ENCODE measurements around the gene INTS4.
"Not testable (repeated sequence)": the region's sequence is repeated elsewhere in the genome, so short reads cannot be mapped to it uniquely, and the experiment has no call there.

INTS4 gene, protein sequence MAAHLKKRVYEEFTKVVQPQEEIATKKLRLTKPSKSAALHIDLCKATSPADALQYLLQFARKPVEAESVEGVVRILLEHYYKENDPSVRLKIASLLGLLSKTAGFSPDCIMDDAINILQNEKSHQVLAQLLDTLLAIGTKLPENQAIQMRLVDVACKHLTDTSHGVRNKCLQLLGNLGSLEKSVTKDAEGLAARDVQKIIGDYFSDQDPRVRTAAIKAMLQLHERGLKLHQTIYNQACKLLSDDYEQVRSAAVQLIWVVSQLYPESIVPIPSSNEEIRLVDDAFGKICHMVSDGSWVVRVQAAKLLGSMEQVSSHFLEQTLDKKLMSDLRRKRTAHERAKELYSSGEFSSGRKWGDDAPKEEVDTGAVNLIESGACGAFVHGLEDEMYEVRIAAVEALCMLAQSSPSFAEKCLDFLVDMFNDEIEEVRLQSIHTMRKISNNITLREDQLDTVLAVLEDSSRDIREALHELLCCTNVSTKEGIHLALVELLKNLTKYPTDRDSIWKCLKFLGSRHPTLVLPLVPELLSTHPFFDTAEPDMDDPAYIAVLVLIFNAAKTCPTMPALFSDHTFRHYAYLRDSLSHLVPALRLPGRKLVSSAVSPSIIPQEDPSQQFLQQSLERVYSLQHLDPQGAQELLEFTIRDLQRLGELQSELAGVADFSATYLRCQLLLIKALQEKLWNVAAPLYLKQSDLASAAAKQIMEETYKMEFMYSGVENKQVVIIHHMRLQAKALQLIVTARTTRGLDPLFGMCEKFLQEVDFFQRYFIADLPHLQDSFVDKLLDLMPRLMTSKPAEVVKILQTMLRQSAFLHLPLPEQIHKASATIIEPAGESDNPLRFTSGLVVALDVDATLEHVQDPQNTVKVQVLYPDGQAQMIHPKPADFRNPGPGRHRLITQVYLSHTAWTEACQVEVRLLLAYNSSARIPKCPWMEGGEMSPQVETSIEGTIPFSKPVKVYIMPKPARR

DNA sequence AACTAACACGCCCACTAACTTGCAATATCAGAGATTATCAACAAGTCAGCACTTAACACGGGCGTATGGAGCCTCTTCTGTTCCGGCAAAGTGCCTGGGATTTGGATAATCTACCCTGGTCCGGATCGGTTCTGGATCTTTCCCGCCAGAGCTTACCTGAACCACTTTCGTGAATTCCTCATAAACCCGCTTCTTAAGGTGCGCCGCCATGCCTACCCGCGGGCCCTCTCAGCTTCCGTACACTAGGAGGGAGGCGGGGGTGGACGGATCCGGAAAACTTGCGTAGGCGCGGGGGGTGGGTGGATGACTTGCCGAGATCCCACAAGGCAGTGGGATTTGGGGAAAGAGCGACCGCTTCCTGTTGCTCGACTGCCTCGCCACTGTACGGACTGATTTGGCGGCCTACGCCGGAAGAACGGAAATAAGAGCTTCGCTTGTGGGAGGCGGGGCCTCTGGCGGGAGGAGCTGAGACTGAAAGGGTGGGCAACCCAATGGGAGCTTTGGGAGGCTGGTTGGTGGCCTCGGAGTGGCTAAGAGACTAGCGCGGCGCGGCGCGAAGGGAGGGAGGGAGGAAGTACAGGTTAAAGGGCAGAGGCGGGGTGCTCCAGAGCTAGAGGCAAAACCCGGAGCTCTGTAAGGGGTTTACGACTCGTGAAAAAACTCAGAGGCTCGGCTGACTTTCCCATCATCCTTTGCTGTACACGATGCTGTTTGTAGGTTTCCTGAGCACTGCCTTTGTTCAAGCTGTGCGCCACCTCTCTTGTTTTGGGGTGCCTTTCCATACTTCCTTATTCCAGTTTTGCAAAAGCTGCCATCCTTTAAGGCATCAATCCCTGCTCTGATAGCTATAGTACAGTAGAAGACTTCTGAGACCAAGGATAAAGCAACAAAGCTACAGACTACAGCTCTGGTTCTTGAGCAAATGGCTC is at the start of gene INTS4:
TSS of gene INTS4 (minus strand) at position 235 of the 929 bp plus-strand sequence. CDS start at position 210, 25 bp downstream.
- DNase-seq (ENCODE audit: low read depth) = peak; percentile 98

DNA sequence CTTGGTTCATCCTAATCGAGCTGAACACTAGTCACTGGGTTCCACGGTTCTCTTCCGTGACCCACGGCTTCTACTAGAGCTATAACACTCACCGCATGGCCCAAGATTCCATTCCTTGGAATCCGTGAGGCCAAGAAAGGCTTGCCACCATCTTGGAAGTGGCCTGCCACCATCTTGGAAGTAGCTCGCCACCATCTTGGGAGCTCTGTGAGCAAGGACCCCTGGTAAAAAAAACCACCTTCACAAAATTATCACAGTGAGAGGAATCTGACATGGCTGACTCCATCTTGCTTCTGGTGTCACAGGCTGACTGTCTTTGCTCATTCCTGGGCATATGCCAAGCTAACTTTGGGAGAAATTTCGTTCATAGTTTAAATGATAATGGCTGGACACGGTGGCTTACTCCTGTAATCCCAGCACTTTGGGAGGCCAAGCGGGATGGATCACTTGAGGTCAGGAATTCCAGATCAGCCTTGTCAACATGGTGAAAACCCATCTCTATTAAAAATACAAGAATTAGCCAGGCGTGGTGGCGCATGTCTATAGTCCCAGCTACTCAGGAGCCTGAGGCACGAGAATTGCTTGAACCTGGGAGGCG is 47.5 kb upstream of the INTS4 start:
- no peak for DNase-seq (ENCODE audit: low read depth)

DNA sequence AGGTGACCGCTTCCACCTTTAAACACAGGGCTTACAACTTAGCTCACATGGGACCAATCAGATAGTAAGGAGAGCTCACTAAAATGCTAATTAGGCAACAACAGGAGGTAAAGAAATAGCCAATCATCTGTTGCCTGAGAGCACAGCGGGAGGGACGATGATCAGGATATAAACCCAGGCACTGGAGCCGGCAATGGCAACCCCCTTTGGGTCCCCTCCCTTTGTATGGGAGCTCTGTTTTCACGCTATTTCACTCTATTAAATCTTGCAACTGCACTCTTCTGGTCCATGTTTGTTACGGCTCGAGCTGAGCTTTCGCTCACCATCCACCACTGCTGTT is 46.9 kb upstream of the INTS4 start:
- not testable (repeated sequence) for DNase-seq (ENCODE audit: low read depth)

DNA sequence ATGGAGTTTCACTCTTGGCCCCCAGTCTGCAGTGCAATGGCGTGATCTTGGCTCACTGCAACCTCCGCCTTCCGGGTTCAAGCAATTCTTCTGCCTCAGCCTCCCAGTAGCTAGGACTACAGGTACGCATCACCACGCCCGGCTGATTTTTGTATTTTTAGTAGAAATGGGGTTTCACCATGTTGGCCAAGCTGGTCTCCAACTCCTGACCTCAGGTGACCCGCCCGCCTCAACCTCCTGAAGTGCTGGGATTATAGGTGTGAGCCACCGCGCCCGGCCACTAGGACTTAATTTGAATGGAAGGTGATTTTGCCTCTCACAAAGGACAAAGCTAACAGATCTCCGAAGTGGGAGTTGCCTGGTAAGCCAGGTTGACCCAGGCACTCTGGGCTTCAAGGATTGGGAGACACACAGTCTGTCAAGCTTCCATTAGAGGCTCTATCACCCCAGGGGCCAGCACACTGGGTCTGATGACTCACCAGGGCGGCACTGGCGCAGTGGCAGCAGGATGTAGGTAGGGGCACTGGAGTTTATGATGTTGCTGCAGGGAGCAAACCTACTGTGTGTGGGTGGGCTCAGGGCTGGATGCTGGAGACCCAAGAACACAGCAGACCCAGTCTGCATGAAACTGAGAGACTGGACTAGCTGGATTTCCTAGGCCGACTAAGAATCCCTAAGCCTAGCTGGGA is 46.4 kb upstream of the INTS4 start:
- DNase-seq (ENCODE audit: low read depth) = no peak

DNA sequence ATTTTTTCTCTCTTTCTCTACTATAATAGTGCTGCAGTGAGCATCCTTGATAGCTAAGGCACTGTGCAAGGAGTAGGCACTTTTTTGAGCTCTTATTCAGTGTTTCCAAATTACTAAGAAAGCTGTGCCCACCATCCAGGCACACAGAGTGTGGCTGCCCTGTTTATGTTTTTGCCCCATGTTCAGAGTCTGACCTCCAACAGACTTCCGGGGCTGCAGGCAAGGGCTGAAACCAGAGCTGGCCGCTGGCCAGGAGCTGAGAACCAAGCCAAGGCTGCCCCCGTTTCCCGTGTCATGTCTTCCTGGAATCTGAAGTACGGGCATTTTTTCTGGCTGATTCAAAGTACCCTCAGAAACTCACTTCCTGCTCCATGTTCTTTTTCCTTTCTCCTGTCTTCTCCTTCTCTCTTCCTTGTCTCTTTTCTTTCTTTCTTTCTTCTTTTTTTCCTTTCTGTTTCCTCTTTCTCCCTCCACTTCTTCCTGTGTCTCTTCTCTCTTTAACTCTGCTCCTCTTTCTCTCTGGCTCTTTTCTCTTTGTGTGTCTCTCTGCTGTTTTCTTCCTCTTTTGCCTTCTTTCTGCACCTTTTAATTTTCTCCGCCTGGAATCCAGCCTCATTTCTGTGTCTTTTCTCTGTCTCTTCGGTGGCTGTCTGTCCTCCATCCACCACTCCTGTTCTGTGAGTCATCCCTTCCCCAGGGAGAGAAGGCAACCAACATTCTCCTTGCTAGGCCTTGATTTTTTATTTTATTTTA is 45.6 kb upstream of the INTS4 start:
- DNase-seq (ENCODE audit: low read depth) = no peak

DNA sequence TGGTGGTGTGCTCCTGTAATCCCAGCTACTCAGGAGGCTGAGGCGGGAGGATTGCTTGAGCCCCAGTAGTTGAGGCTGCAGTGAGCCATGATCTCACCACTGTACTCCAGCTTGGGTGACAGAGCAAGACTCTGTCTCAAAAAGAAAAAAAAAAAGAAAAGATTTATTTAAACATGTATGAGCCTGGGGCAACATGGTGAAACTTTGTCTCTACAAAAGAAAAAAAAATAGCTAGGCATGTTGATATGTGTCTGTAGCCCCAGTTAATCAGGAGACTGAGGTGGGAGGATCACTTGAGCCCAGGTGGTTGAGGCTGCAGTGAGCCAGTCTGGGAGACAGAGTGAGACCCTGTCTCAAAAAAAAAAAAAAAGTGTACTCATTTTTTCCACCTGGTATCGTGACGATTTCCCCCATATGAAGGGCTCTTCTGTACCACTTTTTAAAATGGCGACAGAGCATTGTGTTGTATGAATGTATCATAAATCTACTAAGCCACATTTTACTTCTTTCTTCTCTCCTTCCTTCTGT is 45.0 kb upstream of the INTS4 start:
- no peak for DNase-seq (ENCODE audit: low read depth)

DNA sequence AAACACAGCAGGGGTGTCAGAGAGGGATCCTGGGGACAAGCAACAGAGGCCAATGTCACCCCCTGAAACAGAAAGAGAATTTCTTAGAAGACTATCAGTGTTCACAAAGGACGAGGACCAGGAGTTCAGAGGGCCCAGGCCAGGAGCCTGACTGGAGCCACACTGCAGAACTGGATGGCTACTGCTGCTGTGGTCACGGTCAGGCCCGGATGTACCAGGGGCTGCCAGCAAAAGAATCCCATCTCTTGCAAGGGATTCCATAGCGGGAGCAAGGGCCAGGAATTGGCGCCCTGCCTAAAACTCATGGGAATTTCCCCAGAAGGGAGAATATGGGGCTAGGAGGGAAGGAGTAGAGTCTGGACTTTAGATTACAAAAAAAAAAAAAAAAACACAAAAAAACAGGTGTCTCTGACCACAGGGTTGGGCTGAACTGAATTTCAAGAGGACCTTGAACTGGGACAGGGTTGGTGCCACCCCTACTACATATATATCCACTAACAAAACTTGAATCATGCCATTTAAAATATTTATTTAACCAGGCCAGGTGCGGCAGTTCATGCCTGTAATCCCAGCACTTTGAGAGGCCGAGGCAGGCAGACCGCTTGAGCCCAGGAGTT is 44.3 kb upstream of the INTS4 start:
- no peak for DNase-seq (ENCODE audit: low read depth)

DNA sequence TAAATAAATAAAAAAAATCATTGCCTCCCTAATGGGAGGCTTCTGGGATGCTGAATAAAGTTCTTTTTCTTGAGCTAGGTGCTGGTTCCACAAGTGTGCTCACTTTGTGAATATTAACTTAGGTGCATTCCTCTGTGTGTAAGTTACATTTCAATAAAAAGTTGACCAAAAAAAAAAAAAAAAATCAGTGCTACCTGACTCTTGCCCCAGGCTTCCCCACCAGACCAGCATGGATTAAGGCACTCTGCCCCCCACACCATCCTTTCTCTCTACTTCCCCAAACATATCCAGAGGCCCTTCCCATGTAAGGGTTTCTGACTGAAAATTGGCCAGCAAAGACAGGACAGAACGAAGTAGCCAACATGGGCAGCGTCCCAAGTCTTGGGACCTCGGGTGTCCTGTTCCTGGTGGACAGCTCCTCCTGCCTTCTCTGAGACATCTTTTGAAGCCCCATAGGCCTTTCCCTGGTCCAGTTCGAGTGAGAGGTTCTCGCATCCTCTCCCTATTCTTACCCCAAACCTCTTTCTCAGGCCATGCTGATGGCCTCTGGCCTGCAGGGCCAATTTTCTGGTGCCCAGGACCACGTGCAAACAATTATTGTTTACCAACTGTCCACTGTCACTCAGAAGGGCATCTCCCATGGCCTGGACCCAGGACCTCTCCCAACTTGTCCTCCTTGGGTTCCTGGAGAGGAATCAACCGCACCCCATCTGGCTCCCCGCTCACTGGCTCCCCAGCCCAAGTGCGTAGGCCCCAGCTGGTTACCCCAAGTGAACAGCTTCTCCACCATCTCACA is 43.6 kb upstream of the INTS4 start:
- no peak for DNase-seq (ENCODE audit: low read depth)

DNA sequence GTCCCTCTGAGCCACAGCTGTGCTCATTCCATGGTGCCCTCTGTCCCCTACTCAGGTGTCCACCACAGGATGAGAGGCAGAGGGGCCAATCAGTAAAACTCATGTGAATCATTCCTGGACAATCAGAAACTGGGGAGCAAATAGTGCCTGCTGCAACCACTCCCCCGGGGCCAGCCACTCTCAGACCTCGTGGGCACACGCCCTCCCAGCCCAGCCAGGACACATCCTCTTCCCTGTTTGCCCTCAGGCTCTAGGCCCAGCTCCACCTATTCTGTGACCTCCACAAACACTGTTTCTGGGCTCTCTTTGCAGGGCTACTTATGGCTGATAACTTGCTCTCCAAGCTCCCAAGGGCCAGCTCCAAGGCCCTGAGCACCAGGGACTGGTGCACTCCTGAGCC is 42.6 kb upstream of the INTS4 start:
- no peak for DNase-seq (ENCODE audit: low read depth)

DNA sequence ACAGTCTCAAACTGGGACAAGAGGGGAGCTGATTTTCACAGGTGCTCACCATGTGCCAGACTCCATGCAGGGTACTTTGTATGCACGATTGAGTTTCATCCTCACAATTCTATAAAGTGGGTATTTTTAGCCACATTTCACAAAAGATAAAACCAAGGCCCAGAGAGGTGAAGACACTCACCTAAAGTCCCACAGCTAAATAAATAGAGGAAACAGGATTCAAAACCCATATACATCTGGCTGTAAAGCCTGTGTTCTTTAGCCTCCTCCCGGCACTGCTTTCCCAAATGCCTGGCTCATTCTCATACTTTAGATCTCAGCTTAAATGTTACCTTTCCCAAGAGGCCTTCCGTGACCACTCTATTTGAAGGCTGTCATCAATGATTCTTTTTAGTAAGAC is 41.8 kb upstream of the INTS4 start:
- DNase-seq (ENCODE audit: low read depth) = no peak

DNA sequence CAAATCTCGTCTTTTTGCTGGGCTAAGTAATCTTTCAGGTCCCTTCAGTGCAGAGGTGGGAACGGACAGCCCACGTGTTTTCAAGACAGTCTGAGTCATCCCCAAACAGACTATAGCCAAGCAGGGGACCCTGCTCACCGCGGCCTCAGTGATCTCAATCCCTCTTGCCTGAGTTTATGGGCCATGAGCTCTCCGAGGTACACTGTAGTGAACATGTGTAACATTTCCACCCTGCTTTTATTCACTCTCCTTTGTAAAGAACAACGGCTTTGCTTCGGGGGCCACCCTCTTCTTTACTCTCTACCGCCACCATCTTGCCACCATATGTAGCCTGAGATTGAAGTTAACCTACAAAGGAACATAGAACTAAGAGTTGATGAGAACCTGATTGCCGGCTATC is 40.2 kb upstream of the INTS4 start:
- no peak for DNase-seq (ENCODE audit: low read depth)

DNA sequence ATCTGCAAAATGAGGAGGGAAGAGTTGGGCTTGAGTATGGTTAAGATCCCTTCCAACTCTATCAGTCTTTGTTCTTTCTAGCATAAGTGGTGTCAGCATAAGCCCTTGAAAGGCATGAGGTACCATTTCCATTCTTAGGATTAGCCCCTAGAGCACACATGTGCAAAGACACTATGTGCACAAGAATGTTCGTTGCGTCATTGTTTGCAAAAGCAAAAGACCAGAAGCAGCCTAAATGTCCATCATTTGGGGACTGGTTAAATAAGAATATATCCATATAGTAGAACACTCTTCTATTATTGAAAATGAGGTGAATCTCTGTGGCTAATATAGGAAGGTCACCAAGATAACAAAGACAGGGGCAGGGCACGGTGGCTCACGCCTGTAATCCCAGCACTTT is 38.6 kb upstream of the INTS4 start:
- DNase-seq (ENCODE audit: low read depth) = no peak

DNA sequence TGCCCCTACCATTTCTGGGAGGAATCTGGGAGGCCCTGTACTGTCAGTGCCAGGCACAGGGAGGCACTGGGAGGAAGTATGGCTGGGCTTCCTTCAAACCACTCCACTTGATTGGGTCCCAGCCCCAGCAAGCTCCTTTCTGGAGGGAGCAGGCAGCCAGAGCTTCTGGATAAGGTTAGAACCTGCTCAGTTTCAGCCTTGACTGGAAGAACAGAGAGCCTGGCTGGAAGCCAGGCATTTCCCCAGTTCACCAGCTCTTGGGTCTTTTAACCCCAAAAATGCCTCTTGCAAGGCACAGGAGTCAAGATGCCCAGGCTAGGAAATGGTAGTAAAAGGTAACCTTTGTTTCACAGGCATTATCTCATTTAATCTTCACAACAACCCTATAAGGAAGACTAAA is 37.6 kb upstream of the INTS4 start:
- DNase-seq (ENCODE audit: low read depth) = no peak

DNA sequence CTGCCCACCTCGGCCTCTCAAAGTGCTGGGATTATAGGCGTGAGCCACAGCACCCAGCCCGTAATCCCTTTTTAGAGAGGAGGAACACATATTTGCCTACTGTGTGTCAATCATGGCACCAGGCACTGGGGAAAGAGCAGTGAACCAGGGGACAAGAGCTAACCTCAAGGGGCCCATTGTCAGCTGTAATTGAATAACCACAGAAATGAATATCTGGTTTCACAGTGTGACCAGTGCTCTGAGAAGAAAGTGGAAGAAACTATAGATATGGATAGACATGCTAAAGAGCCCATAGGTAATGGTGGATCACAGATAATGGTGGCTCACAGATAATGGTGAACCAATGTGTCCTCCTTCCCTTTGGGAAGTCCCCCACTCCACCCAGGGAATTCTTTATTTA is 37.2 kb upstream of the INTS4 start:
- DNase-seq (ENCODE audit: low read depth) = no peak

DNA sequence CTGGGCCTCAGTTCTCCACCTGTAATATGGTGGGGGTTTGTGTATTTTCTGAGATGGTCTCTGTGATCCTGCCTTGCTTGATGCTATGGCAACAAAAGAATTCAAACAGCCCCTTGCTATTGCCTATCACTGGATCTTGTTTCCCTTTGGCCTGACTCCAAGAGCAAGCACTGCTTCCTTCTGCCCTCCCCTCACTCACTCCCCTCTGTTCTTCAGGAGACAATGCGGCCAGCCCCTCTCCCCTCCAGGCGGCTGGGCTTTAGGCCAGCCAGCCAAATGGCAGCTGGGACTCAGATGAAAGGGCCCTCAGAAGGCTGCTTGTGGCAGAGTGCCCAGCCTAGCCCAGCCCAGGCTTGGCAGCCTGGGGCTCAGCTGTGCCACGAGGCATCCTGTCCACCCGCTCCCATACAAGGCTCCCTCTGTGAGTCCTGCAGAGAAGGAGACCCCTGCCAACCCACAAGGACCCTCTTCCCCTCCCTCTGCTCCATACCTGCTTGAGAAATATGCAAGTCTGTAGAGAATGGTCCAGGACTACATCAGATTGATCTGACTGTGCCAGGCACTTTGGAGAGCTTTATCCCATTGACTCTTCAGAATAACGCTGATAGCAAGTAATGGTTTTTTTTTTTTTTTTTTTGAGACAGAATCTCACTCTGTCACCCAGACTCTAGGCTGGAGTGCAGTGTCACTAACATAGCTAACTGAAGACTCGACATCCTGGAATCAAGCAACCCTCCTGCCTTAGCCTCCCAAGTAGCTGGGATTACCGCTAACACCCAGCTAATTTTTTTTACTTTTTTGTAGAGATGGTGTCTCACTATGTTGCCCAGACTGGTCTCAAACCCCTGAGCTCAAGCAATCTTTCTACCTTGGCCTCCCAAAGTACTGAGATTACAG is 36.2 kb upstream of the INTS4 start:
- DNase-seq (ENCODE audit: low read depth) = no peak

DNA sequence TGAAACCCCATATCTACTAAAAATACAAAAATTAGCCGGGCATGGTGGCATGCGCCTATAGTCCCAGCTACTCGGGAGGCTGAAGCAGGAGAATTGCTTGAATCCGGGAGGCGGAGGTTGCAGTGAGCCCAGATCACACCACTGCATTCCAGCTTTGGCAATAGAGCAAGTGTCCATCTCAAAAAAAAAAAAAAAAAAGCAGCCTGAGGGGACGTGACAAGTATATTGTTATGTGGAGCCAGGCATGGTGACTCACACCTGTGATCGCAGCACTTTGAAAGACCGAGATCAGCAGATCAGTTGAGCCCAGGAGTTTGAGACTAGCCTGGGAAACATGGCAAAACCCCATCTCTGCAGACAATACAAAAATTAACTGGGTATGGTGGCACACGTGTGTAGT is 34.0 kb upstream of the INTS4 start:
- DNase-seq (ENCODE audit: low read depth) = not testable (repeated sequence)

DNA sequence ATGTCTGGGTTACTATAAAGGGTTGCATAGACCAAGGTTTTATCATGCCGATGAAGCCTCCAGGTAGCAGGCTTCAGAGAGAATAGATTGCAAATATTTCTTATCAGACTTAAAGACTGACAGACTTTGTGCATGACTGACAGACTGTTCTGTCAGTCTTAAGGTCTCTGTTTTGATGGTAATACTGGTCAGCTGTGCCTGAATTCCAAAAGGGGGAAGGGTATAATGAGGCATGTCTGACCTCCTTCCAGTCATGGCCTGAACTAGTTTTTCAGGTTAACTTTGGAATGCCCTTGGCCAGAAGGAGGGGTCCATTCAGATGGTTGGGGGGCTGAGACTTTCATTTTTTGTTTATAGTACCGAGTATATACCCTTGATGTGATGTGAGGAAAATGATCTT is 33.3 kb upstream of the INTS4 start:
- no peak for DNase-seq (ENCODE audit: low read depth)

DNA sequence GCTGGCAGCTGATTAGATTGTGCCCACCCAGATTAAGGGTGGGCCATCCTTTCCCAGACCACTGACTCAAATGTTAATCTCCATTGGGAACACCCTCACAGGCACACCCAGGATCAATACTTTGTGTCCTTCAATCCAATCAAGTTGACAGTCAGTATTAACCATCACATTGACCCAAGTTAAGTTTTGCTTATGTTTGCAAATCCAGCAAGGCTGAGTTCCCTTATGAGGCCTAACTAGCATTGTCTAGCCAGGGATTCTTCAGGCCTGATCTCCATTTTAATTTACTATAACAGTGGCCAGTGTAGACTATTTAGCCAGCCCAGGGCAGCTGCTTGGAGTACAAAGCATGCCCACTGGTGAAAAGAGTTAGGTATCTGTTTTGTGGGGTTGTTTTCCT is 30.9 kb upstream of the INTS4 start:
- no peak for DNase-seq (ENCODE audit: low read depth)
